GM12872 (cell line): Measurements from ENCODE around the gene ITPR3.

Source experiments
- TF ChIP-seq, protein P1 (sequence below): IDR thresholded peaks from 3 replicates; pipeline ENCODE4 v1.5.1; 2011; ENCODE audit warnings: low read depth, mild to moderate bottlenecking, low read length, moderate library complexity; ENCODE audit not compliant: insufficient read depth

Gene ITPR3

DNA sequence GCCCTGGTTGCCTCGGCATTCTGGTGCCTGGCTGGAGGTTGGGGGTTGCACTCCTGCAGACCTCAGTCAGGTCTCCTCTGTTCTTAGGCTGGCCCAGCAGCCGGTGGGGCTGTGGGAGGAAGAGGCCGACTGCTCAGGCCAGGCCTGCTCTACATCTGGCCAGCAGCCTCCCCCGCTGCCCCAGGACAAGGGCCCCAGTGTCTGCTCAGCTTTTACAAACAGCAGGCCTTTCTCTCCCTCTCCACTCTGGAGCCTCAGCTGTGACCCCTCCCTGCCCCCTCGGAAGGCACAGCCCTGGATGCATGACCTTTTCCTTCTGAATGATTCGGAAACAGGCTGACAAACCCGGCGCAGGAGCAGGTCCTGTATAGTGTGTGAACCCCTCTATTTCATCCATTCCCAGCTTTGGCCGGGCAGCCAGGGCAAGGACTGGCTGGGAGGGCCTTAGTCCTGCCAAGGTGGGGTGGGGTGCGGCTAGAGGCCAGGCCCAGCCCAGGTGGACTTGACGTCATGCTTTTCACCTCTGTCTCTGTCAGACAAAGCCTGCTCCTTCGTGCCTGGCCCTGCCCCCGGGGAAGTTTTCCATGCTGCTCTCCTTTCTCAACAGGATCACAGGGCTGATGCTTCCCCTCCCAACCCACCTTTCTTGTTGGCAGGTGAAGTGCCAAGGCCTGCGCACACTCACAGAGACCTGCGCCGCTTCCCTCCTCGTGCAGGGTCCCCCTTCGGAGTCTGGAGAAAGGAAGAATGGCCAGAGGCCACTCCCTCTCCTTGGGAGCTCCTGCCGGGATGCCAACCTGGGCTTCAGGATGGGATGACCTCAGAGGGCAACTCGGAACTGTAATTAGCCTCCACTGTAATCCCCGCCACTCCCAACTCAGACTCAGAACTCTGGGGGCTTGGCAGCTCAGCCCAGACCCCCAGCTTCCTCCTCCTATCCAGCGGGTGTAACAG is 10.1 kb upstream of the ITPR3 start:
- TF ChIP-seq, protein P1, sequence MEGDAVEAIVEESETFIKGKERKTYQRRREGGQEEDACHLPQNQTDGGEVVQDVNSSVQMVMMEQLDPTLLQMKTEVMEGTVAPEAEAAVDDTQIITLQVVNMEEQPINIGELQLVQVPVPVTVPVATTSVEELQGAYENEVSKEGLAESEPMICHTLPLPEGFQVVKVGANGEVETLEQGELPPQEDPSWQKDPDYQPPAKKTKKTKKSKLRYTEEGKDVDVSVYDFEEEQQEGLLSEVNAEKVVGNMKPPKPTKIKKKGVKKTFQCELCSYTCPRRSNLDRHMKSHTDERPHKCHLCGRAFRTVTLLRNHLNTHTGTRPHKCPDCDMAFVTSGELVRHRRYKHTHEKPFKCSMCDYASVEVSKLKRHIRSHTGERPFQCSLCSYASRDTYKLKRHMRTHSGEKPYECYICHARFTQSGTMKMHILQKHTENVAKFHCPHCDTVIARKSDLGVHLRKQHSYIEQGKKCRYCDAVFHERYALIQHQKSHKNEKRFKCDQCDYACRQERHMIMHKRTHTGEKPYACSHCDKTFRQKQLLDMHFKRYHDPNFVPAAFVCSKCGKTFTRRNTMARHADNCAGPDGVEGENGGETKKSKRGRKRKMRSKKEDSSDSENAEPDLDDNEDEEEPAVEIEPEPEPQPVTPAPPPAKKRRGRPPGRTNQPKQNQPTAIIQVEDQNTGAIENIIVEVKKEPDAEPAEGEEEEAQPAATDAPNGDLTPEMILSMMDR: no peak

DNA sequence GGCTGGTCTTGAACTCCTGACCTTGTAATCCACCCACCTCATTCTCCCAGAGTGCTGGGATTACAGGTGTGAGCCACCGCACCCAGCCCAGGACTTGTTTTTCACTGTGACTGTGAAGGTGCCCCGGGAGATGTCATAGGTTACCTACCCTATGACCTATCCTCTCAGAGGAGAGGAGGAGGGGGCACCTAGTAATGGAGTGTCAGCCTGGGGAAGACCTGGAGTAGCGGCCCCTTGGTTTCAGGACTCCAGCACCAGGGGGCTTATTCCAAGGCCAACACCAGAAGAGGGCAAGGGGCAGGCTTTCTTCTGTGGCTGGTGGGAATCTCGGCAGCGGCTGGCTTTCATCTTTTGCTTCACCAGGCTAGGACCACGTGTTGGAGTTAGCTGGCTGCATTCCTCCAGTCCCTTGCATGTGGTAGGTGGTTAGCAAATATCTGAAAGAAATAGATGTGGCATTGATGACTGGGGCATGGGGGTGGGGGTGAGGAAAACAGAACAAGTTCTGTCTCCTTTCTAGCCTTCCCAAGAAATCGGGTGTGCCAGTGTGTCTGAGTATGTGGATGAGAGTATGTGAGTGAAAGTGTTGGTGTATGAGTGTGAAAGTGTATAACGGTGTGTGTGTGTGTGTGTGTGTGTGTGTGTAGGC is 7.9 kb upstream of the ITPR3 start:
- TF ChIP-seq, protein P1: no peak

DNA sequence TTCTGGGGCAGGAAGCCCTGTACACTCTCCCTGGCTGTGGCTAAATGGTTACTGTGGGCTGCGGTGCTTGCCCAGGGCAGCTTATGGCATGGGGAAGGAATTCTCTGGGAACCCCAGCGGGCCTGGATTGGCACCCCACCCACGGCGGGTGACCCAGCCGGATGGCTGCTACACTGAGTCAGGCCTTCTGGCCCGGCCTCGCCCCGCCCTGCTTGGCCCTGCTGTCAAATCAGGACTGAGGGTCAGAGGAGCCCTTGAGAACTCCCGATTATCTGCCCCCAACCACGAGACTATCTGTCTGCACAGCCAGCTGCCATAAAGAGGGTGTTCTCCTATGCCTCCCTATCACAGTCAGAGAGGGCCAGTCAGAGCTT is 7.3 kb upstream of the ITPR3 start:
- TF ChIP-seq, protein P1: no peak

DNA sequence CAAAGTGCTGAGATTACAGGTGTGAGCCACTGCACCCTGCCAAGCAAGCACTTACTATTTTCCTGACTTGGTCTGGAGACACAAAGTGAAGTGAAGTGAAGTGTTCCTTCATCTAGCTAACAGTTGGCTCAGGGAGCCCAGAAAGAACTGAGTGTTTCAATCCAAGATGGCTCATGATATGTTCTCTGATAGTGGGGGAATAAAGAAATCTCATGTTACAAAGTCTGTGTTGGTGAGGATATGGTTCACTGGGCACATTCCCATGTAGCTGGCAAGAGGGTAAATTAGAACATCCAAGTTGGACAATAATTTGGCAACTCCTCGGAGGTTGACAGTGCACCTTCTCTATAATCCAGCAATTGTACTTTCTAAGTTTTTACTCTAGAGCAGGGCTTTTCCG is 5.0 kb upstream of the ITPR3 start:
- TF ChIP-seq, protein P1: no peak

DNA sequence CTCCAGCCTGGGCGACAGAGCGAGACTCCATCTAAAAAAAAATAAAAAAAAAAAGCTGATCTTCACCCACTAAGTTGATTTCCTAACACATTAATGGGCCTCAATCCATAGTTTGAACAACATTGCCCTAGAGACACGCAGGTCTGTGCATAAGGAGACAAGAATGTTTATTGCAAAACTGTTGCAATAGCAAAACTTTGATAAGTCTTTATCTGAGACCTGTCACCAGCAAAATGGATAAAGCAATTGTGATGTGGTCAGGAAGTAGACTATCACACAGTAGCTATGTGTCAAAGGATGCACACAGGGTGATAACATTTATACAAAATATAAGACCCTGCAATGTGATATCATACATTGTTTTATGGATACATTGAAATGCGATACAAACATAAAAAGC is 4.2 kb upstream of the ITPR3 start:
- TF ChIP-seq, protein P1: no peak

DNA sequence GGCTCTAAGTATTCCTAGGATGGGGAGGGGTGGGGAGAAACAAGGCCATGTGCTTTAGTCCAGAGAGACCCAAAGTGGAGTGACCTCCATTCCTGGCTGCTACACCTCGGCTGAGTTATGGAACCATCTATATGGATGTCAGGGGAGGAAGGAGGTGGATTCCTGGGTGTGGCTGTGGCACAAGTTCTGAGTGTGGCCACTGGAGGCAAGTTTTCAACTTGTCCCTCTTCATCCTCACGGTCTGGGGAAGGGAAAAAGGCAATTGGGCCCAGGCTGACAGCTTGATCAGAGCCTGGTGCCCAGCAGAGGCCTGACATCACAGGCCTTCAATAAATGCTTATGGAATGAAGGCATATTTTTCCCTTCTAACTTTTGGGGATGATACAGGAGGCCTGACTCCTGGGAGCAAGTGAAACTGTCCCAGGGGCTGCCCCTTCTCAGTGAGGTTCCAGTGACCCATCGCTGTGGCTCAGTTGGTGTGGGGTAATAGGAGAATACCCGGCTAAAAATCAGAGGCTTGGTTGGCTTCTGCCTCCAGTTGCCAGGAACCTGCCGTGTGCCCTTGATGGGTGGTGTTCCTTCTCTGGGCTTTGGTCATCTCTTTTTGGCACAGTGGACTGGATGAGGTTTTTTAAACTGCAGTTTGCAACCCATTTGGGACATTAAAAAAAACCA is 1.8 kb upstream of the ITPR3 start:
- TF ChIP-seq, protein P1: no peak

DNA sequence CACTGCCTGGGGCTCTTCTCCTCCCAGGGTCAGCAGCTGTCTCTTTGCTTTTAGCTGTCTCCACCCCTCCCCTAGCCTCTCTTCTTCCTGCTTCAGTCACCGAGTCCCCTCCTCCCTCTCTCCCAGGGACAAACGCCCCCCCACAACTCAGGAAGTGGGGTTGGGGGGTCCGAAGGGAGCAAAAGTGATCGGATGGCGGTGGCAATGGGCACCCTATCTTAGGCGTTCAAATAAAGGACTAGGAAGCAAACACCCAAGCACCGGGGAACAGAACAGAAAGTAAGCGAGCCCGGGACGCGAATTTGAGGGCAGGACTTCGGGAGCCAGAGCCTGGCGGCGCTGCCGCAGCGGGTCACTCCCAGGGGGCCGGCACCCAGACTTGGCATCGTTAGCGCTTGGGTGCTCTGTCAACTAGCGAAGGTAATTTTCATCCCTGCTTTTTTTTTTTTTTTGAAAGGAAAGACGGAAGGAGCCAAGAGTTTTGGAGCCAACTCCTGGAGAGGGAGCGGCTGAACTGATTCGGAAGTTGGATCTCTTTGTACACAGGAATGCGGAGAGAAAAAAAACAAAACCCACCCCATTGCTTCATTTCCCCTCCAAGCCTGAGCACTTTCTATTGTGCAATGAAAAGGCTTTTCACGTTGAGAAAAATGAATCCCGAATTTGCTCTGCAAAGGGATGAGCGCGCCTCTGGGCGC is 815 bp upstream of the ITPR3 start:
- TF ChIP-seq, protein P1: no peak
